Loucy (cell line): ENCODE results near the gene PDRG1.

ENCODE experiments used
- EZH2phosphoT487 ChIP-seq: fragments of 200-600 bp; IDR thresholded peaks from 2 replicates; pipeline ENCODE4 v1.6.1; 2018; ENCODE audit warnings: antibody characterized with exemption, mild to moderate bottlenecking, moderate library complexity, borderline replicate concordance
- TF ChIP-seq, protein P1 (sequence below): fragments of 200-600 bp; sonication (generic); conservative IDR thresholded peaks from 2 replicates; pipeline ENCODE4 v1.5.1; 2014; ENCODE audit warnings: mild to moderate bottlenecking, antibody characterized with exemption, low read length

DNA sequence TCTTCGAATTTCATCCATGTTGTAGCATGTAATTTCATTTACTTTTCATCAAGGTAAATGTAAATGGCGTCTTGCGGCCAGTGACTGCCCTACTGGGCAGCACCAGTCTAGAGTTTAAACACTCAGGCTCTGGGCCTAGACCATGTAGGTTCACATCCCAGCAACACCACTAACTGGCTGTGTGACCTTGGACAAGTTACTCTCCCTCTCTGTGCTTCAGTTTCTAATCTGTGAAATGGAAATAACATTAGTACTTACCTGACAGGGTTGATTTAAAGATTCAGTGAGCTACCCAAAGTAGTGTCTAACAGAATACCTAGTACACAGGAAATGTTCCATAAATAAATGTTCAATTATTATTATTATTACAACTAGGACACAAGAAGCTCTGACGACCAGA lies 29.3 kb downstream of the PDRG1 start:
- TF ChIP-seq, protein P1, sequence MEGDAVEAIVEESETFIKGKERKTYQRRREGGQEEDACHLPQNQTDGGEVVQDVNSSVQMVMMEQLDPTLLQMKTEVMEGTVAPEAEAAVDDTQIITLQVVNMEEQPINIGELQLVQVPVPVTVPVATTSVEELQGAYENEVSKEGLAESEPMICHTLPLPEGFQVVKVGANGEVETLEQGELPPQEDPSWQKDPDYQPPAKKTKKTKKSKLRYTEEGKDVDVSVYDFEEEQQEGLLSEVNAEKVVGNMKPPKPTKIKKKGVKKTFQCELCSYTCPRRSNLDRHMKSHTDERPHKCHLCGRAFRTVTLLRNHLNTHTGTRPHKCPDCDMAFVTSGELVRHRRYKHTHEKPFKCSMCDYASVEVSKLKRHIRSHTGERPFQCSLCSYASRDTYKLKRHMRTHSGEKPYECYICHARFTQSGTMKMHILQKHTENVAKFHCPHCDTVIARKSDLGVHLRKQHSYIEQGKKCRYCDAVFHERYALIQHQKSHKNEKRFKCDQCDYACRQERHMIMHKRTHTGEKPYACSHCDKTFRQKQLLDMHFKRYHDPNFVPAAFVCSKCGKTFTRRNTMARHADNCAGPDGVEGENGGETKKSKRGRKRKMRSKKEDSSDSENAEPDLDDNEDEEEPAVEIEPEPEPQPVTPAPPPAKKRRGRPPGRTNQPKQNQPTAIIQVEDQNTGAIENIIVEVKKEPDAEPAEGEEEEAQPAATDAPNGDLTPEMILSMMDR = no peak
- no peak for TF ChIP-seq EZH2phosphoT487
